HCT116 (cell line): Measurements from ENCODE around the gene CLEC16A. TPM values are rescaled to one million over a fixed set of nuclear protein-coding genes. Genes with fewer than 3 reads are reported as not detected.

Source experiments
- ATAC-seq: fragments of 200-7000 bp; cut with Tn5 transposase; 2 replicates; pipeline ENCODE4 v1.9.1; 2020; ENCODE audit warnings: mild to moderate bottlenecking, moderate library complexity
- BruUV-seq: library from RNA; stranded (reverse); fragments of 400-500 nt; replicated peaks from 2 replicates; lab custom pipeline; 2021; lab: Mats Ljungman, UMichigan
- CTCF ChIA-PET: fragments of 300-600 bp; sonication (Branson Sonifier 250); formaldehyde crosslinking; loops from one replicate; lab custom pipeline; 2021; ENCODE audit warnings: antibody characterized with exemption; lab: Charles Lee
- POLR2A ChIA-PET: fragments of 300-600, 350-600 bp; sonication (Branson Sonifier 250); formaldehyde crosslinking; loops from one replicate; lab custom pipeline; 2021; ENCODE audit warnings: antibody characterized with exemption; lab: Charles Lee
- RAD21 ChIA-PET, 2 experiments: fragments of 300-600 bp; sonication (Branson Sonifier 250); formaldehyde crosslinking; loops; one replicate each; lab custom pipeline; 2023; ENCODE audit warnings: low total read pairs in 2 of 2; ENCODE audit not compliant: uncharacterized antibody in 2 of 2, unreplicated experiment in 2 of 2, low non-redundant PET in 1 of 2; lab: Charles Lee
- DNase-seq: peaks from one replicate; pipeline ENCODE4 v3.0.0-alpha.2; 2010; ENCODE audit warnings: low read depth, low spot score
- H2AFZ ChIP-seq: fragments of 200-600 bp; shearing (Covaris generic), sonication (generic); 2 replicates; pipeline ENCODE4 v1.6.1; 2017; ENCODE audit warnings: low read depth, mixed run types, mixed read lengths, antibody characterized with exemption, low read length; ENCODE audit not compliant: poor library complexity, severe bottlenecking
- H3K27ac ChIP-seq: 2 replicates; pipeline ENCODE4 v1.5.1; 2012; ENCODE audit warnings: low read depth, low read length
- H3K27me3 ChIP-seq: fragments of 200-600 bp; sonication (generic); 2 replicates; pipeline ENCODE4 v1.6.1; 2016; ENCODE audit warnings: mixed run types, low read length, mixed read lengths; ENCODE audit not compliant: insufficient read depth
- H3K36me3 ChIP-seq, 2 experiments: fragments of 200-500 bp in 1 of 2; fragments of 200-600 bp in 1 of 2; sonication (Bioruptor generic) in 1 of 2; sonication (generic) in 1 of 2; 2 replicates each; pipeline versions ENCODE4 v1.5.1 to v1.6.1; 2014 to 2016; ENCODE audit warnings: low read length in 2 of 2, inconsistent platforms in 1 of 2, mixed read lengths in 1 of 2, mixed run types in 1 of 2; ENCODE audit not compliant: insufficient read depth in 2 of 2, control insufficient read depth in 1 of 2
- H3K4me1 ChIP-seq, 2 experiments: fragments of 200-600 bp in 1 of 2; sonication (generic) in 1 of 2; 2 replicates each; pipeline versions ENCODE4 v1.5.1 to v1.6.1; 2012 to 2017; ENCODE audit warnings: low read length in 2 of 2, inconsistent platforms in 1 of 2, mild to moderate bottlenecking in 1 of 2, mixed read lengths in 1 of 2, mixed run types in 1 of 2, moderate library complexity in 1 of 2; ENCODE audit not compliant: insufficient read depth in 2 of 2, control insufficient read depth in 1 of 2
- H3K4me2 ChIP-seq: fragments of 200-600 bp; sonication (generic); 2 replicates; pipeline ENCODE4 v1.6.1; 2017; ENCODE audit warnings: mixed run types, low read length, mixed read lengths
- H3K4me3 ChIP-seq, 2 experiments: fragments of 200-600 bp in 1 of 2; sonication (generic) in 1 of 2; replicated peaks in 1 of 2; 2 replicates each; pipeline ENCODE4 v1.5.1; 2011 to 2016; ENCODE audit warnings: low read length in 2 of 2, control low read depth in 1 of 2, low read depth in 1 of 2, mild to moderate bottlenecking in 1 of 2, mixed read lengths in 1 of 2, mixed run types in 1 of 2
- H3K79me2 ChIP-seq: fragments of 200-600 bp; sonication (generic); 2 replicates; pipeline ENCODE4 v1.6.1; 2017; ENCODE audit warnings: mild to moderate bottlenecking, mixed run types, low read length, moderate library complexity, mixed read lengths; ENCODE audit not compliant: insufficient read depth
- H3K9ac ChIP-seq: fragments of 200-600 bp; sonication (generic); 2 replicates; pipeline ENCODE4 v1.6.1; 2016; ENCODE audit warnings: low read length, mixed read lengths
- H3K9me2 ChIP-seq: fragments of 200-600 bp; sonication (generic), shearing (Covaris generic); 2 replicates; pipeline ENCODE4 v1.6.1; 2017; ENCODE audit warnings: mixed run types, mild to moderate bottlenecking, moderate library complexity; ENCODE audit not compliant: insufficient read depth
- H3K9me3 ChIP-seq, 2 experiments: fragments of 200-500 bp in 1 of 2; fragments of 200-600 bp in 1 of 2; sonication (Bioruptor generic) in 1 of 2; sonication (generic) in 1 of 2; 2 replicates each; pipeline ENCODE4 v1.6.1; 2014 to 2017; ENCODE audit warnings: low read length in 2 of 2, mixed read lengths in 2 of 2, inconsistent platforms in 1 of 2, low read depth in 1 of 2, mild to moderate bottlenecking in 1 of 2, mixed run types in 1 of 2, moderate library complexity in 1 of 2; ENCODE audit not compliant: control insufficient read depth in 1 of 2, insufficient read depth in 1 of 2
- H4K20me1 ChIP-seq: fragments of 200-600 bp; sonication (generic), shearing (Covaris generic); 2 replicates; pipeline ENCODE4 v1.6.1; 2017; ENCODE audit warnings: mixed run types, mild to moderate bottlenecking, moderate library complexity; ENCODE audit not compliant: insufficient read depth
- CBX3 ChIP-seq: IDR thresholded peaks from 2 replicates; pipeline ENCODE4 v1.6.1; 2012; ENCODE audit warnings: low read depth
- CEBPB ChIP-seq: IDR thresholded peaks from 2 replicates; pipeline ENCODE4 v1.6.1; 2012; ENCODE audit warnings: low read depth
- EGR1 ChIP-seq: IDR thresholded peaks from 2 replicates; pipeline ENCODE4 v1.6.1; 2012; ENCODE audit warnings: low read depth
- ELF1 ChIP-seq: IDR thresholded peaks from 2 replicates; pipeline ENCODE4 v1.6.1; 2012; ENCODE audit warnings: low read depth, borderline replicate concordance
- EZH2 ChIP-seq: fragments of 200-600 bp; sonication (generic); IDR thresholded peaks from 2 replicates; pipeline ENCODE4 v1.6.1; 2017; ENCODE audit warnings: antibody characterized with exemption, mixed run types
- EZH2phosphoT487 ChIP-seq: fragments of 200-600 bp; IDR thresholded peaks from 2 replicates; pipeline ENCODE4 v1.6.1; 2018; ENCODE audit warnings: antibody characterized with exemption, borderline replicate concordance
- FOSL1 ChIP-seq: IDR thresholded peaks from 2 replicates; pipeline ENCODE4 v1.6.1; 2012; ENCODE audit warnings: low read depth
- JUND ChIP-seq: IDR thresholded peaks from 2 replicates; pipeline ENCODE4 v1.6.1; 2012
- POLR2A ChIP-seq: IDR thresholded peaks from 2 replicates; pipeline ENCODE4 v1.7.0; 2011; ENCODE audit warnings: borderline replicate concordance; ENCODE audit not compliant: insufficient read depth, insufficient read length; ENCODE audit errors: extremely low read depth
- POLR2AphosphoS5 ChIP-seq: IDR thresholded peaks from 2 replicates; pipeline ENCODE4 v1.6.1; 2011; ENCODE audit warnings: mild to moderate bottlenecking, low read depth, low read length, moderate library complexity
- RAD21 ChIP-seq: IDR thresholded peaks from 2 replicates; pipeline ENCODE4 v1.6.1; 2012; ENCODE audit warnings: low read depth, mild to moderate bottlenecking
- SIN3A ChIP-seq: IDR thresholded peaks from 2 replicates; pipeline ENCODE4 v1.6.1; 2012; ENCODE audit warnings: low read depth
- SP1 ChIP-seq: IDR thresholded peaks from 2 replicates; pipeline ENCODE4 v1.6.1; 2012; ENCODE audit warnings: low read depth
- YY1 ChIP-seq: IDR thresholded peaks from 2 replicates; pipeline ENCODE4 v1.6.1; 2011; ENCODE audit warnings: low read length, low read depth, moderate library complexity, mild to moderate bottlenecking; ENCODE audit not compliant: insufficient replicate concordance; ENCODE audit errors: extremely low read depth
- ZFX ChIP-seq: fragments of 450-650 bp; IDR thresholded peaks from 2 replicates; pipeline ENCODE4 v1.6.1; 2017
- ZNF274 ChIP-seq: fragments of 200-500 bp; sonication (Bioruptor generic); IDR thresholded peaks from 2 replicates; pipeline ENCODE4 v1.6.1; 2014; ENCODE audit warnings: mild to moderate bottlenecking, low read depth, low read length, inconsistent platforms
- intact Hi-C: fragments of 100-400 bp; cut with micrococcal nuclease; formaldehyde crosslinking; loops from 2 replicates; pipeline ENCODE4 v1.10.0; 2022
- total RNA-seq: library from RNA; stranded (reverse); gene quantifications from one replicate; pipeline ENCODE4 v1.2.1, GENCODE V29; 2021; ENCODE audit not compliant: unreplicated experiment
- TF ChIP-seq, protein P1 (sequence below): IDR thresholded peaks from 2 replicates; pipeline ENCODE4 v1.6.1; 2011; ENCODE audit warnings: mild to moderate bottlenecking, low read length, moderate library complexity; ENCODE audit not compliant: insufficient replicate concordance; ENCODE audit errors: extremely low read depth
- TF ChIP-seq, protein P2 (sequence below): IDR thresholded peaks from 2 replicates; pipeline ENCODE4 v1.6.1; 2012

Gene CLEC16A
- total RNA-seq, 1 experiment from 2014 or later: 18.0 TPM

DNA sequence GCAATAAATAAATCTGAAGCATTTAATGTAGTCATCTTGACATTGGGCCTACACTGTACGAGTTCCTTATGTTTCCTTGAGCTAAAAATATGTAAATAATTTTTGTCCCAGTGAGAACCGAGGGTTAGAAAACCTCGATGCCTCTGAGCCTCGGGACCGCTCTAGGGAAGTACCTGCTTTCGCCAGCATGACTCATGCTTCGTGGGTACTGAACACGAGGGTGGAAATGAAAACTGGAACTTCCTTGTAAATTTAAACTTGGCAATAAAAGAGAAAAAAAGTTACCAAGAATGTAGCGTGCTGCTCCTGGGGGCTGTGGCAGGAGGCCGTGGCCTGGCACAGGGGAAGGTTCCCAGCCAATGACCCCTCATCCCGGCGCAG, 237.5 kb downstream of the CLEC16A start:
- Histone ChIP-seq H3K79me2 (no peaks in the 10 kb centered on the region), H4K20me1 (no peaks in the 10 kb centered on the region)
- intact Hi-C loops: no loop called here

More for the DNA sequence above, 237.5 kb downstream of the CLEC16A start:
- no peaks in the 10 kb centered on the region for H3K27me3 ChIP-seq
- no peak overlapping the region for H3K27ac ChIP-seq
- H3K36me3 ChIP-seq: no peaks in the 10 kb centered on the region; a peak in 1 of 4 replicates
- no peaks in the 10 kb centered on the region for H3K9me2 ChIP-seq
- ChIA-PET CTCF (no interaction called here), POLR2A (no interaction called here), RAD21 (no interaction called here)
- 0 out of 2 replicates have a peak overlapping the region, but pooled peaks have one; percentile 3 for H3K4me2 ChIP-seq
- H2AFZ ChIP-seq: no peak overlapping the region
- no peaks in the 10 kb centered on the region for H3K9me3 ChIP-seq
- ATAC-seq (no peak), DNase-seq (no peak)
- BruUV-seq: no TSS peak
- no peak overlapping the region for H3K4me3 ChIP-seq
- H3K9ac ChIP-seq: no peak overlapping the region
- TF ChIP-seq EGR1: no peak
- no peak for TF ChIP-seq YY1
- TF ChIP-seq ZFX: no peak
- TF ChIP-seq SIN3A: no peak
- no peak for TF ChIP-seq RAD21
- TF ChIP-seq POLR2A: no peak
- TF ChIP-seq ZNF274: no peak
- TF ChIP-seq, protein P1, sequence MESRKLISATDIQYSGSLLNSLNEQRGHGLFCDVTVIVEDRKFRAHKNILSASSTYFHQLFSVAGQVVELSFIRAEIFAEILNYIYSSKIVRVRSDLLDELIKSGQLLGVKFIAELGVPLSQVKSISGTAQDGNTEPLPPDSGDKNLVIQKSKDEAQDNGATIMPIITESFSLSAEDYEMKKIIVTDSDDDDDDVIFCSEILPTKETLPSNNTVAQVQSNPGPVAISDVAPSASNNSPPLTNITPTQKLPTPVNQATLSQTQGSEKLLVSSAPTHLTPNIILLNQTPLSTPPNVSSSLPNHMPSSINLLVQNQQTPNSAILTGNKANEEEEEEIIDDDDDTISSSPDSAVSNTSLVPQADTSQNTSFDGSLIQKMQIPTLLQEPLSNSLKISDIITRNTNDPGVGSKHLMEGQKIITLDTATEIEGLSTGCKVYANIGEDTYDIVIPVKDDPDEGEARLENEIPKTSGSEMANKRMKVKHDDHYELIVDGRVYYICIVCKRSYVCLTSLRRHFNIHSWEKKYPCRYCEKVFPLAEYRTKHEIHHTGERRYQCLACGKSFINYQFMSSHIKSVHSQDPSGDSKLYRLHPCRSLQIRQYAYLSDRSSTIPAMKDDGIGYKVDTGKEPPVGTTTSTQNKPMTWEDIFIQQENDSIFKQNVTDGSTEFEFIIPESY: no peak
- no peak for TF ChIP-seq SP1
- no peak for TF ChIP-seq FOSL1
- no peak for TF ChIP-seq EZH2phosphoT487
- TF ChIP-seq EZH2: no peak
- TF ChIP-seq ELF1: no peak
- TF ChIP-seq POLR2AphosphoS5: no peak
- TF ChIP-seq CEBPB: no peak
- TF ChIP-seq, protein P2, sequence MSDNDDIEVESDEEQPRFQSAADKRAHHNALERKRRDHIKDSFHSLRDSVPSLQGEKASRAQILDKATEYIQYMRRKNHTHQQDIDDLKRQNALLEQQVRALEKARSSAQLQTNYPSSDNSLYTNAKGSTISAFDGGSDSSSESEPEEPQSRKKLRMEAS: no peak
- TF ChIP-seq CBX3: no peak
- TF ChIP-seq JUND: no peak
- peaks cover 0 to 14% of the 10 kb centered on the region in 2 experiments; a peak in 3 of 4 replicates for H3K4me1 ChIP-seq
